RWPE1 (cell line): ENCODE data around the gene TOX2.

Source experiments
- CTCF ChIA-PET: fragments of 350-600 bp; sonication (Branson Sonifier 250); formaldehyde crosslinking; extraction: SDS; loops from one replicate; lab custom pipeline; 2021; lab: Yijun Ruan, JAX
- POLR2A ChIA-PET: fragments of 400-600 bp; formaldehyde crosslinking; extraction: SDS; loops from one replicate; lab custom pipeline; 2020; ENCODE audit warnings: antibody characterized with exemption; ENCODE audit not compliant: low non-redundant PET; lab: Yijun Ruan, JAX
- DNase-seq: peaks from one replicate; pipeline ENCODE4 v3.0.0; 2012; ENCODE audit warnings: low spot score
- H3K27ac ChIP-seq: fragments of 450-650 bp; 2 replicates; pipeline ENCODE4 v1.5.1; 2017
- TF ChIP-seq, protein P1 (sequence below): fragments of 450-650 bp; conservative IDR thresholded peaks from 2 replicates; pipeline ENCODE4 v1.5.1; 2017; ENCODE audit warnings: low read depth, mild to moderate bottlenecking

TOX2 gene

DNA sequence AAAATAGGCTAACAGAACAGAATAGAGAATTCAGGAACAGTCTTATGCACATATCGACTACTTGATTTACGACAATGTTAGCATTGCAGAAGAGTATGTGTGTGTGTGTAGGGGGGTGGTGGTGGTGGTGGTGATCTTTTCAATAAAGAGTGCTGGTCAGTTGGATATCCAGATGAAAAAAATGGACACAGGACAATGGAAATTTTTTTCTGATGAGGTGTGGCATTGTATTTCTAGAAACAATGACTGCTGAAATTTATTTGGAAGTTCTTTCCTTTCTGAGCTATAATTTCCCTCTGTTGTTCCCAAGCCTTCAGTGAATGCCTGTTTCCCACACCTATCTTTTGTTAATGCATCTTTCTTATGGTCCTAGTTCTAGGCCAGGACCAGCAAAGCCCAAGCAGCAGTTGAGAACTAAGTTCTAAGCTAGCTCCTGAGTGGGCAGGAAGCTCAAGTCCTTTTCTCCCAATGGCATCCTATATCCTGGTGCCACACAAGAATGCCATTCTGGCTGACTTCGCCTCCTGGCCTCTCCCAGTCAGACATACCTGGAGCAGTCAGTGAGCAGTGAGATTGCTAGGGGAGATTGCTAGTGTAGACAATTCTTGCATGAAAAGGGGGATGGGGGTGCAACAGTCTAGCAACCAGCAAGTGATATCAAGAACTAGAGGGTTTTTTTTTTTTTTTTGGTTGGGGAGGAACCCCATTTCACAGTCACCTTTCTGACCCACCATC is 1.2 kb upstream of the TOX2 start:
- no peak for DNase-seq
- POLR2A ChIA-PET = interaction anchor here (0.7 kb wide), 1 partner anchor 27 kb away, joined by 6 read pairs; no protein-coding TSS in a partner anchor

DNA sequence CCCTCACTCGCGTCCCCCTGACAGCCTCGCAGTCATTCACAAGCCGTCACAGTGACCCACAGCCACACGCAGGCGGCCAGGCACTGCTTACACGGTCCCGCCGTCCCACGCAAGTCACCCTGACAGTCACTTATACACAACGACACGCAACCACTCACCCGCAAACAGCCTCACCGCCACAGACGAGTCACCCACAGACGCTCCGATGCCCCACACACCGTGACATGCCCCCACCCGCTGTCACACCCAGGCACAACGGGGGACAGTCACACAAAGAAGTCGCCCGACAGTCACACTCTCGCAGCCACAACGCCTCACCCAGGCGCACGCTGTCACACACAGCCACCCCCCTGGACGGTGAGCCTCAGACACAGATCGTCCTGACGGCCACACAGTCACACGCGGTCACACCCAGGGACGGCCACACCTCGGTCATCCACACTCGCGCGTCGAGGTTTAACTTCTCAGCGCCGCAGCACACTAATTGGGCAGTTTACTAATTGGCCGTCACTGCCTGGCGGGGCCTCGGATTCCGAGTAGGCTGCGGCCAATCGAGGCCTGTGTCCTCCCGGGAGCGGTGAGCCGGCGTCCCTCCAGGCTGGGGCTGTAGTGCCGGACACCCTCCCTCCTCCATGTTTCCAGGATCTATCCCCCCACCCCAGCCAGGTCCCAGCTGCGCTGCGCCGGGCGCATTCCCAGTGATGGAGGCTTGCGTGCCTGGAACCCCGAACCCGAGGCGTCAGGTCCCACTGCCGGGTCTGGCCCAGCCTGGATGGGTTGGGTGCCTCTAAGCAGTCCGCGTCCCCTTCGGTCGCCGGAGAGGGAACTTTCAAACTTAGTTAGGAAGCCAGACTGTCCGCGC is 790 bp downstream of the TOX2 start:
- peak overlapping the region; percentile 16; the same call in 1 of the 2 replicates for H3K27ac ChIP-seq
- POLR2A ChIA-PET = no interaction called here
- CTCF ChIA-PET = no interaction called here
- TF ChIP-seq, protein P1, sequence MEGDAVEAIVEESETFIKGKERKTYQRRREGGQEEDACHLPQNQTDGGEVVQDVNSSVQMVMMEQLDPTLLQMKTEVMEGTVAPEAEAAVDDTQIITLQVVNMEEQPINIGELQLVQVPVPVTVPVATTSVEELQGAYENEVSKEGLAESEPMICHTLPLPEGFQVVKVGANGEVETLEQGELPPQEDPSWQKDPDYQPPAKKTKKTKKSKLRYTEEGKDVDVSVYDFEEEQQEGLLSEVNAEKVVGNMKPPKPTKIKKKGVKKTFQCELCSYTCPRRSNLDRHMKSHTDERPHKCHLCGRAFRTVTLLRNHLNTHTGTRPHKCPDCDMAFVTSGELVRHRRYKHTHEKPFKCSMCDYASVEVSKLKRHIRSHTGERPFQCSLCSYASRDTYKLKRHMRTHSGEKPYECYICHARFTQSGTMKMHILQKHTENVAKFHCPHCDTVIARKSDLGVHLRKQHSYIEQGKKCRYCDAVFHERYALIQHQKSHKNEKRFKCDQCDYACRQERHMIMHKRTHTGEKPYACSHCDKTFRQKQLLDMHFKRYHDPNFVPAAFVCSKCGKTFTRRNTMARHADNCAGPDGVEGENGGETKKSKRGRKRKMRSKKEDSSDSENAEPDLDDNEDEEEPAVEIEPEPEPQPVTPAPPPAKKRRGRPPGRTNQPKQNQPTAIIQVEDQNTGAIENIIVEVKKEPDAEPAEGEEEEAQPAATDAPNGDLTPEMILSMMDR = no peak
- DNase-seq = no peak

More for the DNA sequence above, 1.2 kb upstream of the TOX2 start:
- CTCF ChIA-PET = interaction anchor here (0.5 to 0.6 kb wide), 2 partner anchors 304 to 307 kb away, joined by 3 to 5 read pairs; no protein-coding TSS in a partner anchor
- TF ChIP-seq, protein P1 = no peak
- no peak overlapping the region for H3K27ac ChIP-seq

DNA sequence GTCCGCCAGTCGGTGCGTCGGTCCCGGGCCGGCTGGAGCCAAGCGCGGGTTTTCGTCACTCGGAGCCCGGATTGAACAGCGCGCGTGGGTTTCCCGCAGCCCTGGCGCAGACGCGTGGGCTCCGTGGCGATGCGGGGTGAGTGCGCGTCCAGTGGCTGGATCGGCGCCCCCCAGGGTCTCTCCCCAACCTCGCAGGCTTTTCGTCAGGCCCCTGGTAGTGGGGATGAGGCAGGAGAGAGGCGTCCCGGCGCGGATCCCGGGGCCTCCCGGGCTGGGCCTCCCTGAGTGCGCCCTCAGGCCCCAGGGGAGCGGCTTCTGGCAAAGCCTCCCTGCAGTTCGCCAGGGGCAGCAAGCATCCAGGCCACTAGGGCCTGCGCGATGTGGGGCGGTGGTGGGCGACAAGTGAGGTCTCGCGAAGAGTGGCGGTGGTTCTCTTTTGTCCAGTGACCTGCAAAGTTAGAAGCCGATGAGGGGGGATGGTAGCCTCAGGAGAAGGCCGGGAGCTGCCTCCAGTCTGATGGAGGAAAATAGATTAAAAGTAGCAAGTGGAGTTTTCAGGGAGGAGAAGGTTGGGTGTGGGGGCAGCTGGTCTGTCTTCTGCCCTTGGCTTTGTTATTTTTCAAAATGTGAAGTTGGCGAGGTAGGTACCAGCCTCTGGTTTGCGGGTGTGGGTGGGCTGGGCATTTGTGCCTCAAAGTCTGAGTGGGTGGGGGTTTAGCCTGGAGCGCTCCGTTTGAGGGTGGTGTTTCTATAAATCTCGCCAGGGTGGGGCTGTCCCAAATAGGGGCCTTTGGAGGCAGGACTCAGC is 1.6 kb downstream of the TOX2 start:
- peak overlapping the region; percentile 3; the same call in 1 of the 2 replicates for H3K27ac ChIP-seq
- DNase-seq = no peak
- ChIA-PET POLR2A (no interaction called here), CTCF (interaction anchor here (0.7 kb wide), 1 partner anchor 64 kb away, joined by 3 read pairs; no protein-coding TSS in a partner anchor)
- TF ChIP-seq, protein P1 = no peak

DNA sequence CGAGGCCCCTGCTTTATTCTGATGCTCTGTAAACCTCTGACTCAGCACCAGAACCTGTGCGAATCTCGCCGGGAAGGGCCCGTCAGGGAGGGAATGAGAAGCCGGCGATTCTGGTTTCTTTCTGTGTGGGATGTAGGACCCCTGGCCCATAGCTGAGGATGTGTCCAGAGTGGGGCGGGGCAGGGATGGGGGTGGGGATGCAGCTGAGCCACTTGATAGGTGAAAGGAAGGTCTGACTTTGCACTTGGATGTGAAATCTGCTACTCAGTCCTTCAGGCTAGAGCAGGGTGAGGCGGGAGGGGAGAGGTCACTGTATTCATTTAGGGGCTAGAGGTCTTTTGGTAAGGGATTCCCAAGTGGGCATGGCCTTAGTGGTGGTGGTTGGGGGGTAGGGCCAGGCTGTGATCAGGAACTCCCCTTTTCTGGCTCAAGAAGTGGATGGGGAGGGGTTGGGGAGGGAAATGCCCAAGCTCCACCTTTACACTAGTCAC is 2.3 kb downstream of the TOX2 start:
- ChIA-PET CTCF (interaction anchor here (0.7 to 0.9 kb wide), 2 partner anchors 64 to 167 kb away, joined by 3 read pairs; no protein-coding TSS in a partner anchor), POLR2A (no interaction called here)
- DNase-seq = no peak
- H3K27ac ChIP-seq = peak overlapping the region; percentile 3; the same call in 1 of the 2 replicates
- TF ChIP-seq, protein P1 = no peak

DNA sequence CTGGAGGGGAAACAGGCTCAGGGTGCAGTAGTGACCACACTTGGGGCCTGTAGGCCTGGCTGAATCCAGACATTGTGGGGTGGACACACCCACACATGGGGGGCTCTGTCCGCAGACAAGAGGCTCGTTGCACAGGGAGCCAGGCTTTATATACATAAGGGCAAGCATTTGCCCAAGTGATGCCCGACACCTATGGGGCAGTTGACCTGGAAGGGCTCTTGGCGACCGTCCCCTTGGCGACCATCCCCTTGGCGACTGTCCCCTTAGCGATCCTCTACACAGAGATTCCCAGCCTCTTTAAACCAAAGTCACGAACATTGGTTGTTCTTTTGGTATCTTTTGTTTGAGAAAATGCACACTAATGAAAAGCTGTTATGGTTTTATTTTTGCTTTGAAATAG is 2.7 kb downstream of the TOX2 start:
- no peak overlapping the region for H3K27ac ChIP-seq
- DNase-seq = no peak
- ChIA-PET CTCF (interaction anchor here (0.9 to 1.7 kb wide), 2 partner anchors 11 to 167 kb away, joined by 3 to 4 read pairs; no protein-coding TSS in a partner anchor), POLR2A (interaction anchor here (0.7 kb wide), 1 partner anchor 426 kb away, joined by 3 read pairs; no protein-coding TSS in a partner anchor)
- TF ChIP-seq, protein P1 = no peak
